Measurements from ENCODE around the gene NPAT.
"Not testable (repeated sequence)": the region's sequence is repeated elsewhere in the genome, so short reads cannot be mapped to it uniquely, and the experiment has no call there.

NPAT gene

GRCh38 chr11:108148556-108148955, 73.9 kb downstream of the NPAT start:
- DNase-seq (ENCODE audit: low read depth), result no peak

- DNase-seq (ENCODE audit: low read depth), result no peak
Observed at GRCh38 chr11:108147150-108147549, 75.3 kb downstream of the NPAT start.

DNA sequence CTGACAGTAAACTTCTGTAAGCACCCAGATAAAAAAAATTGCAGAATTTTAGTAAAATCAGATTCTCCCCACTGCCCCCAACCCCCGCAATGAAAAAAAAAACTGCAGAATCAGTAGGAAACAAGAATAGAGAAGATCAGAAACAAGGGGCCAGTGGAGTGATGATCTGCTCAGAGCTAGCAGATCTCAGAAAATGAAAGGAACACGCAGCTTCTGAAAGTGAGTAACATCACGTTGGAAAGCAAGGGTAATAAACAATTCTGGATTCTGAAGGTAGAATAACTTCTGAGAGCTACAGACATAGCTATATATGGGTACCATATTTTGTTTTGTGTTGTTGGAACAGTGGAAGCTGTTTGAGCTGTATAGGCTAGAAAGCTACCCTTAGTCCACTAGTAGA, 77.8 kb downstream of the NPAT start:
- DNase-seq (ENCODE audit: low read depth), result no peak

DNA sequence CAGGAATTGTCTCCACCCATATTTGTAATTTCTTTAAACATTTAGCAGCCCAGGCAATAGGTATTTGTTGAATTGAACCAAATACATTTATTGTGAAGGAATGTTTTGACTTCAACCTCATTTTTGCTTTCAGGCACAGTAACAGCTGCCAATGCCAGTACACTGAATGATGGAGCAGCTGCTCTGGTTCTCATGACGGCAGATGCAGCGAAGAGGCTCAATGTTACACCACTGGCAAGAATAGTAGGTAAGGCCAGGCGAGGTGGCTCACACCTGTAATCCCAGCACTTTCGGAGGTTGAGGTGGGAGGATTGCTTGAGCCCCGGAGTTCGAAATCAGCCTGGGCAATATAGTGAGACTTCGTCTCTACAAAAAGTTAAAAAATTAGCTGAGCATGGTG, 80.1 kb downstream of the NPAT start:
- no peak for DNase-seq (ENCODE audit: low read depth)

- DNase-seq (ENCODE audit: low read depth), result no peak
Observed at GRCh38 chr11:108137212-108137611, 85.2 kb downstream of the NPAT start.

DNA sequence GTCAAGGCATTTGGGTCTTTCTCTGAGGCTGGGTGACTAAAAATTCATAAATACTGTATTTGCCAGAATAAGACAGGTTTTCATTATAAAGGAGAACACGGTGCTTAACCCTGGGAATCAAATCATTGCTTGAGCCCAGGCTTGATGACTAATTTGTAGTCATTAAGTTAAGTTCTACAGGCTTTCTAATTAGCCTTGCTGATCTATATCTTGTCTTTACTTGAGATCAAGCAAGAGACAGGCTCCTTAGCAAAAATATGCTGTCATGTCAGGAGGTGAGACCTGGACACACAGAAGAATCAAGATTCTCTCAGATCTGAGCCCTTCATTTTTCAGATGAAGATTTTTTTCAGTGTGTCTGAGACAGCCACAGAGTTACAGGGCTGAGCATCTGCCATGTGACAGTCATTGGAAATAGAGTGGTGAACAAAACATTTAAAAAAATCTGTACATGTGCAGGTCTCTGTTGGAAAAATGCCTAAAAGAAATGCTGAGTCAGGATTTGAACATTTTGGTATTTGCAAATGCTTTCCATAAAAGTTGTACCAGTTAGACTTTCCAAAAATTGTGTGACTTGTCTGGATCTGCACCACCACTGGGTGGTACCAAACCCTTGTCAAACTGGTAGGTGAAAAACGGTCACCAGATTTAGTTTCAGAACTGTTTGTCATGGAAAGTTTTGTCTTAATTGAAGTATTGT, 86.4 kb downstream of the NPAT start:
- DNase-seq (ENCODE audit: low read depth), result no peak

- not testable (repeated sequence) for DNase-seq (ENCODE audit: low read depth)
Observed at GRCh38 chr11:108132993-108133538, 89.4 kb downstream of the NPAT start.

GRCh38 chr11:108131993-108132392, 90.4 kb downstream of the NPAT start:
- no peak for DNase-seq (ENCODE audit: low read depth)

DNA sequence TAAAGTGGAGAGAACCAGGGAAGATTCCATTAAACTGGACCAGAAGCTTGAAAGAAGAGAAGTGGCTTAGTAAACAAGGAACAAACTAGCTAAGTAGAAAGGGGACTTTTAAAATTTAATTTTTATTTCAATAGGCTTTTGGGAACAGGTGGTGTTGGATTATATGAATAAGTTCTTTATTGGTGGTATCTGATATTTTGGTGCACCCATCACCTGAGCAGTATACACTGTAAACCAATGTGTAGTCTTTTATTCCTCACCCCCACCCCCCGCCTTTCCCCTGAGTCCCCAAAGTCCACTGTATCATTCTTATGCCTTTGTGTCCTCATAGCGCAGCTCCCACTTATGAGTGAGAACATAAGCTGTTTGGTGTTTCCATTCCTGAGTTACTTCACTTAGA, 93.7 kb downstream of the NPAT start:
- DNase-seq (ENCODE audit: low read depth), result no peak

DNA sequence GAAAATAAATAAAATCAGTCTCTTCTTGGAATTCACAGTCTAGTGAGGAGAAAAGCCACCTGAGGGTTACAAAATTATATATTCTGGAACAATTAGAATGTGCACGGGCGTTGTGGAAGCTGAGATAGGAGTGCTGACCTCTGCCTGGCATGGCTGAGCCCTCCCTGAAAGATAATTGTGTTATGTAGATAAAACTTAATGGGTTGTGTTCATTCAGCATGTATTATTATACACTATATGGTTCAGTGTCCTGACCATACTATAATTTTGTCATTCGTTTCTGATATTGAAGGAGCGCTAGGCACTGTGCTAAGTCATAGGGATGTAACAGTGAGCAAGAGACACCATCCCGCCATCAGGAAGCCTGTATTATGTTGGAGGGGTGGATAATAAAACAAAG, 97.3 kb downstream of the NPAT start:
- no peak for DNase-seq (ENCODE audit: low read depth)

- no peak for DNase-seq (ENCODE audit: low read depth)
Observed at GRCh38 chr11:108122166-108122628, 100.2 kb downstream of the NPAT start.

- peak; percentile 94 for DNase-seq (ENCODE audit: low read depth)
Observed at GRCh38 chr11:108121274-108122155, 100.9 kb downstream of the NPAT start, which contains the start of gene ACAT1. ACAT1 (plus strand) TSS chr11:108121567; CDS start chr11:108121607, 40 bp downstream.

DNA sequence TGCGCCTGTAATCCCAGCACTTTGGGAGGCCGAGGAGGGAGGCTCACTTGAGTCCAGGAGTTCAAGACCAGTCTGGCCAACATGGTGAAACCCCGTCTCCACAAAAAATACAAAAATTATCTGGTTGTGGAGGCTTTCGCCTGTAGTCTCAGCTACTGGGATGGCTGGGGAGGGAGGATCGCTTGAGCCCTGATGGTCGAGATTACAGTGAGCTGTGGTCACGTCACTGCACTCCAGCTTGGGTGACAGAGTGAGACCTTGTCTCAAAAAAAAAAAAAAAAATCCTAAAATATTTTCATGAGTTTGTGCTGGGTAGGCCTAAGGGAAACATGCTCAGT, 101.5 kb downstream of the NPAT start:
- not testable (repeated sequence) for DNase-seq (ENCODE audit: low read depth)

- no peak for DNase-seq (ENCODE audit: low read depth)
Observed at GRCh38 chr11:108117746-108118371, 104.6 kb downstream of the NPAT start.

DNA sequence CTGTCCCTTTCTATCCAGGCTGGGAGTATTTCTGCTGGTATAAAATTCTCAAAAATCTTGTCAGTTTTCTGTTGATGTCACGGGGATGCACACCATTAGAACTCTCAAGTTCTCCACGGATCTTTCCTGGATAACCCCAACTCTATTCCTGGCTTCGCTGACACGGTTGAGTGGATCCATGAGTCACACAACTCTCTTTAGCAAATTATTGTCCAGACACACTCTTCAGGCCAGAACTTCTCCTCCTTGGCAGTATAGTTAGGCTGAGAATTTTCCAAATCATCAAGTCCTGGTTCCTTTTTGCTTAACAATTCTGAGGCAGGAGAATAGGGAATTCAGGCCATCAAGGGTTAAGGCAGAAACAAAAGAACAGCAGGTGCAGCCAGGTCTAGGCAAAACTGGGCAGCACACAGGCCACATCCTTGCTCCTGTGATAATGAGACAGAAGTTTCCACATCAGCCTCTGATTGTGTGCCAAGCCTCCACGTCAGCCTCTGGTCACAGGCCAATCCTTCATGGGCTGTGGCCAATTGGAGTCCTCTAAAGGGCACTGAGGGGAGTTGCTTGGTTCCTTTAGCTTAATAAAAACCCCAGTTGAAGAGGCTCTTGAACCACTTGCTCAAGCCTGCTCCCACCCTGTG, 106.8 kb downstream of the NPAT start:
- no peak for DNase-seq (ENCODE audit: low read depth)

- DNase-seq (ENCODE audit: low read depth), result no peak
Observed at GRCh38 chr11:108112057-108112456, 110.4 kb downstream of the NPAT start.

- DNase-seq (ENCODE audit: low read depth), result no peak
Observed at GRCh38 chr11:108111126-108111525, 111.3 kb downstream of the NPAT start.

Data from activated gamma-delta T cell treated with anti-CD3 and anti-CD28 coated beads, Interleukin-2, amount 50 U/mL, for 16 hours (primary cell).